Pancreas (tissue), 10 donors: ENCODE results near the gene BCKDHB. TPM values are rescaled to one million over a fixed set of nuclear protein-coding genes. Genes with fewer than 3 reads are reported as not detected.

Experiments
- ATAC-seq, 4 donors: fragments of 200-7000 bp; cut with Tn5 transposase; one replicate each; pipeline versions ENCODE4 v1.8.0 to v1.9.1; 2020; ENCODE audit warnings: mild to moderate bottlenecking in 4 of 4, moderate library complexity in 4 of 4
- DNase-seq, 6 donors: peaks; one replicate each; pipeline ENCODE4 v3.0.0-alpha.2; 2020
- FAIRE-seq: peaks from 2 replicates; lab custom pipeline; 2012; peaks lifted over from hg19 to GRCh38; lab: Jason Lieb, UNC
- H3K27ac ChIP-seq, 4 donors: fragments of 200-600 bp; sonication (generic); 1 replicate in 3 of 4; 2 replicates in 1 of 4; pipeline versions ENCODE4 v1.5.0 to v1.8.0; 2020
- H3K27me3 ChIP-seq, 4 donors: fragments of 200-600 bp; one replicate each; pipeline ENCODE4 v1.8.0; 2021
- H3K36me3 ChIP-seq, 3 donors: fragments of 200-600 bp; sonication (generic) in 1 of 3; one replicate each; pipeline versions ENCODE4 v1.5.0 to v1.8.0; 2020 to 2021
- H3K4me1 ChIP-seq, 3 donors: fragments of 200-600 bp; one replicate each; pipeline ENCODE4 v1.8.0; 2021
- H3K4me3 ChIP-seq, 4 donors: fragments of 200-600 bp; sonication (generic) in 2 of 4; one replicate each; pipeline versions ENCODE4 v1.5.0 to v1.8.0; 2020 to 2021
- H3K9me3 ChIP-seq, 4 donors: fragments of 200-600 bp; one replicate each; pipeline ENCODE4 v1.8.0; 2021
- WGBS, 2 donors: extraction: QIAGEN DNeasy Blood & Tissue Kit; methylation state at CpG; one replicate each; pipeline ENCODE4 v1.1.7; 2013; 5-methylcytosine and 5-hydroxymethylcytosine counted together
- intact Hi-C, 3 donors: fragments of 100-400 bp; cut with DNase I; formaldehyde crosslinking; loops; one replicate each; pipeline versions ENCODE4 v1.11.1 to v1.14.2; 2022
- polyA plus RNA-seq, 2 donors: library from polyadenylated mRNA; stranded (reverse); fragments of 200-250 nt; gene quantifications; one replicate each; pipeline ENCODE4 v1.2.3, GENCODE V29; 2013
- total RNA-seq, 6 donors: library from RNA; stranded (reverse); fragmentation: NEBNext Ultra II Directional in 4 of 6; extraction: Animal tissue kit (Norgen Biotek cat#: 25700) in 4 of 6; gene quantifications; one replicate each; pipeline versions ENCODE4 v1.2.1 to v1.2.4, GENCODE V29; 2021 to 2023
- TF ChIP-seq, protein P1 (sequence below), 4 donors: fragments of 200-600 bp; sonication (generic) in 3 of 4; IDR thresholded peaks; one replicate each; pipeline versions ENCODE4 v1.5.0 to v1.8.0; 2021; ENCODE audit warnings: antibody characterized with exemption in 4 of 4
- donor health status: healthy with polysubstance abuse.
- donor health status: DM: no; HTN: no; CAD: no; lungs with moderate emphysema.
- donor health status: DM: no; HTN: no; CAD: no.
- donor health status: control.
- donor health status: control.
- donor health status: Bipolar disorder and iron deficiency.
- donor health status: DM: yes; HTN: yes; CAD: no.
- donor health status: DM: no; HTN: no; CAD: no.
- donor health status: DM: no; HTN: no; CAD: no.
- donor health status: DM: yes; HTN: yes; CAD: no.

Gene BCKDHB
- total and polyA plus RNA-seq, 8 donors, result 4.8 to 16.8 (median 10.5) TPM

- Histone ChIP-seq H3K27me3 (no peaks in the 10 kb centered on the region), H3K36me3 (no peaks in the 10 kb centered on the region), H3K4me3 (no peak overlapping the region), H3K4me1 (no peaks in the 10 kb centered on the region), H3K27ac (no peak overlapping the region), H3K9me3 (no peaks in the 10 kb centered on the region)
- ATAC-seq (no peak), FAIRE-seq (no peak), DNase-seq (no peak)
- intact Hi-C loops, result no loop called here
- TF ChIP-seq, protein P1, sequence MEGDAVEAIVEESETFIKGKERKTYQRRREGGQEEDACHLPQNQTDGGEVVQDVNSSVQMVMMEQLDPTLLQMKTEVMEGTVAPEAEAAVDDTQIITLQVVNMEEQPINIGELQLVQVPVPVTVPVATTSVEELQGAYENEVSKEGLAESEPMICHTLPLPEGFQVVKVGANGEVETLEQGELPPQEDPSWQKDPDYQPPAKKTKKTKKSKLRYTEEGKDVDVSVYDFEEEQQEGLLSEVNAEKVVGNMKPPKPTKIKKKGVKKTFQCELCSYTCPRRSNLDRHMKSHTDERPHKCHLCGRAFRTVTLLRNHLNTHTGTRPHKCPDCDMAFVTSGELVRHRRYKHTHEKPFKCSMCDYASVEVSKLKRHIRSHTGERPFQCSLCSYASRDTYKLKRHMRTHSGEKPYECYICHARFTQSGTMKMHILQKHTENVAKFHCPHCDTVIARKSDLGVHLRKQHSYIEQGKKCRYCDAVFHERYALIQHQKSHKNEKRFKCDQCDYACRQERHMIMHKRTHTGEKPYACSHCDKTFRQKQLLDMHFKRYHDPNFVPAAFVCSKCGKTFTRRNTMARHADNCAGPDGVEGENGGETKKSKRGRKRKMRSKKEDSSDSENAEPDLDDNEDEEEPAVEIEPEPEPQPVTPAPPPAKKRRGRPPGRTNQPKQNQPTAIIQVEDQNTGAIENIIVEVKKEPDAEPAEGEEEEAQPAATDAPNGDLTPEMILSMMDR (IDR thresholded peaks at IDR 0.05), result no peak
Observed at GRCh38 chr6:80329496-80329895, 223.0 kb downstream of the BCKDHB start.

- FAIRE-seq (no peak), DNase-seq (no peak), ATAC-seq (no peak)
- TF ChIP-seq, protein P1 (IDR thresholded peaks at IDR 0.05), result no peak
- no peaks in the 10 kb centered on the region for H3K9me3 ChIP-seq
- H3K36me3 ChIP-seq, result no peaks in the 10 kb centered on the region
- H3K4me3 ChIP-seq, result no peak overlapping the region
- no peaks in the 10 kb centered on the region for H3K4me1 ChIP-seq
- 67 to 75% methylated on average over 3 of the region's 3 CpGs for WGBS, 2 donors
- H3K27ac ChIP-seq, result no peak overlapping the region
- no peaks in the 10 kb centered on the region for H3K27me3 ChIP-seq
- intact Hi-C loops, result no loop called here
Observed at GRCh38 chr6:80330961-80331360, 224.5 kb downstream of the BCKDHB start.

- no peak overlapping the region for H3K27ac ChIP-seq
- ATAC-seq (no peak), DNase-seq (no peak), FAIRE-seq (no peak)
- H3K36me3 ChIP-seq, result no peaks in the 10 kb centered on the region
- intact Hi-C loops, result no loop called here
- H3K27me3 ChIP-seq, result no peaks in the 10 kb centered on the region
- TF ChIP-seq, protein P1 (IDR thresholded peaks at IDR 0.05), result no peak
- no peak overlapping the region for H3K4me3 ChIP-seq
- no peaks in the 10 kb centered on the region for H3K9me3 ChIP-seq
- no peaks in the 10 kb centered on the region for H3K4me1 ChIP-seq
- WGBS, 2 donors, result 51 to 64% methylated on average over 2 of the region's 2 CpGs
Observed at GRCh38 chr6:80331522-80331921, 225.1 kb downstream of the BCKDHB start.

GRCh38 chr6:80331974-80332373, 225.5 kb downstream of the BCKDHB start:
- H3K27me3 ChIP-seq, result no peaks in the 10 kb centered on the region
- TF ChIP-seq, protein P1 (IDR thresholded peaks at IDR 0.05), result no peak
- WGBS, 2 donors, result 63 to 76% methylated on average over 3 of the region's 3 CpGs
- no peak for ATAC-seq
- FAIRE-seq, result no peak
- H3K4me3 ChIP-seq, result no peak overlapping the region
- DNase-seq, result no peak
- intact Hi-C loops, result no loop called here
- no peaks in the 10 kb centered on the region for H3K9me3 ChIP-seq
- no peaks in the 10 kb centered on the region for H3K4me1 ChIP-seq
- H3K36me3 ChIP-seq, result no peaks in the 10 kb centered on the region
- no peak overlapping the region for H3K27ac ChIP-seq

DNA sequence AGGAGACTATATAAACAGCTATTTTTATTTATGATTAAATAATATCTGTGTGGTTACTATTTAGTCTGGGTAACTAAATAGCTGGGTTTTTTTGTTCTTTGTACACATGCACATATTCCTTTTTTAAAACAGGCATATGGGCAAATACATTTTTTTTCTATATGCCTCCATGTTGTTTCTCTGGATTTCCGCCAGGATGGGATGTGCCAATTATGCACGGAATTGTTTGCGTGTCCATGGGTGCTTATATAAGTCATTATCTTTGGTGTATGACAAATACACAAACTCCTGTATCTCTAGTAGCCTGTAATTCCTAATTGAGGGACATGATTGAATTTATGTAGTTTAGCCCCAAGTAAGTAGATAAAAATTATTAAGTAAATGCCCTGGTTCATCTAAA, 226.9 kb downstream of the BCKDHB start:
- FAIRE-seq (no peak), ATAC-seq (no peak), DNase-seq (no peak)
- intact Hi-C loops, result no loop called here
- WGBS, 2 donors, result 30 to 53% methylated on average over 3 of the region's 3 CpGs
- Histone ChIP-seq H3K36me3 (no peaks in the 10 kb centered on the region), H3K4me1 (no peaks in the 10 kb centered on the region), H3K27ac (no peak overlapping the region), H3K4me3 (no peak overlapping the region), H3K9me3 (no peaks in the 10 kb centered on the region), H3K27me3 (no peaks in the 10 kb centered on the region)
- TF ChIP-seq, protein P1 (IDR thresholded peaks at IDR 0.05), result no peak
